Stomach (tissue), 9 donors: ENCODE results near the gene DCX. TPM values are rescaled to one million over a fixed set of nuclear protein-coding genes. Genes with fewer than 3 reads are reported as not detected.

Experiments
- DNase-seq, 2 donors: peaks; one replicate each; pipeline versions ENCODE4 v3.0.0 to v3.0.0-alpha.2; 2013 to 2019
- H3K27ac ChIP-seq, 5 donors: fragments of 200-600 bp in 4 of 5; sonication (generic) in 4 of 5; one replicate each; pipeline ENCODE4 v1.5.1; 2013 to 2019; ENCODE audit warnings: mild to moderate bottlenecking in 1 of 5, moderate library complexity in 1 of 5
- H3K27me3 ChIP-seq, 3 donors: fragments of 200-600 bp; sonication (generic); one replicate each; pipeline ENCODE4 v1.5.1; 2017 to 2019; ENCODE audit warnings: mixed run types in 1 of 3
- H3K36me3 ChIP-seq, 4 donors: fragments of 200-600 bp; sonication (generic); 1 replicate in 3 of 4; 2 replicates in 1 of 4; pipeline ENCODE4 v1.5.1; 2016 to 2019
- H3K4me1 ChIP-seq, 4 donors: fragments of 200-600 bp; sonication (generic); one replicate each; pipeline ENCODE4 v1.5.1; 2016 to 2019
- H3K4me3 ChIP-seq, 4 donors: fragments of 200-600 bp; sonication (generic) in 3 of 4; one replicate each; pipeline ENCODE4 v1.5.1; 2016 to 2019; ENCODE audit warnings: mild to moderate bottlenecking in 1 of 4
- H3K9me3 ChIP-seq, 4 donors: fragments of 200-600 bp; sonication (generic); one replicate each; pipeline ENCODE4 v1.5.1; 2016 to 2019
- EP300 ChIP-seq: sonication (generic); formaldehyde crosslinking; IDR thresholded peaks from one replicate; pipeline ENCODE4 v1.6.1; 2017; ENCODE audit warnings: antibody characterized with exemption
- POLR2A ChIP-seq, 4 donors: fragments of 450-650 bp; IDR thresholded peaks; one replicate each; pipeline ENCODE4 v1.6.1; 2016; ENCODE audit warnings: antibody characterized with exemption in 4 of 4, control low read depth in 2 of 4, mild to moderate bottlenecking in 1 of 4, moderate library complexity in 1 of 4
- POLR2AphosphoS5 ChIP-seq, 3 donors: sonication (generic); formaldehyde crosslinking; IDR thresholded peaks; one replicate each; pipeline ENCODE4 v1.6.1; 2016; ENCODE audit warnings: antibody characterized with exemption in 3 of 3
- WGBS, 5 donors: extraction: QIAGEN DNeasy Blood & Tissue Kit in 3 of 5; methylation state at CpG; one replicate each; pipeline versions ENCODE4 v1.1.5 to v1.1.7; 2013 to 2018; 5-methylcytosine and 5-hydroxymethylcytosine counted together
- intact Hi-C: fragments of 100-400 bp; cut with DNase I; formaldehyde crosslinking; loops from one replicate; pipeline ENCODE4 v1.15.1; 2023; ENCODE audit warnings: low total_unique reads
- polyA plus RNA-seq, 3 donors: library from polyadenylated mRNA; stranded (reverse); fragments of 200-250 nt; gene quantifications; one replicate each; pipeline ENCODE4 v1.2.3, GENCODE V29; 2013
- total RNA-seq, 5 donors: library from RNA; depleted of rRNA; stranded (reverse); fragments of >200 nt; gene quantifications; one replicate each; pipeline versions ENCODE4 v1.1.0 to v1.2.3, GENCODE V29; 2014 to 2016
- TF ChIP-seq, protein P1 (sequence below), 7 experiments: fragments of 450-650 bp in 4 of 7; fragments of 200-600 bp in 3 of 7; sonication (generic) in 3 of 7; IDR thresholded peaks; one replicate each; pipeline ENCODE4 v1.5.1; 2016 to 2019; ENCODE audit warnings: antibody characterized with exemption in 7 of 7, control low read depth in 2 of 7, mild to moderate bottlenecking in 1 of 7
- donor health status: healthy with polysubstance abuse.
- donor health status: Bipolar disorder and iron deficiency.
- donor health status: healthy.

DCX gene
- total and polyA plus RNA-seq, 8 donors, result under 0.01 to 4.0 (median 0.04) TPM; not detected in 4

GRCh38 chrX:111282991-111283390 lies 129.0 kb downstream of the DCX start:
- intact Hi-C loops, result no loop called here
- TF ChIP-seq POLR2A (IDR thresholded peaks at IDR 0.05), result no peak
- TF ChIP-seq POLR2AphosphoS5 (IDR thresholded peaks at IDR 0.05), result no peak
- TF ChIP-seq, protein P1, sequence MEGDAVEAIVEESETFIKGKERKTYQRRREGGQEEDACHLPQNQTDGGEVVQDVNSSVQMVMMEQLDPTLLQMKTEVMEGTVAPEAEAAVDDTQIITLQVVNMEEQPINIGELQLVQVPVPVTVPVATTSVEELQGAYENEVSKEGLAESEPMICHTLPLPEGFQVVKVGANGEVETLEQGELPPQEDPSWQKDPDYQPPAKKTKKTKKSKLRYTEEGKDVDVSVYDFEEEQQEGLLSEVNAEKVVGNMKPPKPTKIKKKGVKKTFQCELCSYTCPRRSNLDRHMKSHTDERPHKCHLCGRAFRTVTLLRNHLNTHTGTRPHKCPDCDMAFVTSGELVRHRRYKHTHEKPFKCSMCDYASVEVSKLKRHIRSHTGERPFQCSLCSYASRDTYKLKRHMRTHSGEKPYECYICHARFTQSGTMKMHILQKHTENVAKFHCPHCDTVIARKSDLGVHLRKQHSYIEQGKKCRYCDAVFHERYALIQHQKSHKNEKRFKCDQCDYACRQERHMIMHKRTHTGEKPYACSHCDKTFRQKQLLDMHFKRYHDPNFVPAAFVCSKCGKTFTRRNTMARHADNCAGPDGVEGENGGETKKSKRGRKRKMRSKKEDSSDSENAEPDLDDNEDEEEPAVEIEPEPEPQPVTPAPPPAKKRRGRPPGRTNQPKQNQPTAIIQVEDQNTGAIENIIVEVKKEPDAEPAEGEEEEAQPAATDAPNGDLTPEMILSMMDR (IDR thresholded peaks at IDR 0.05), result no peak
- H3K27ac ChIP-seq, result no peak overlapping the region
- peaks cover 0 to 4% (median 0%) of the 10 kb centered on the region in 3 donors for H3K27me3 ChIP-seq
- no peak overlapping the region for H3K4me3 ChIP-seq
- H3K9me3 ChIP-seq, result peaks cover 0 to 2% (median 0%) of the 10 kb centered on the region in 4 donors
- no peaks in the 10 kb centered on the region for H3K36me3 ChIP-seq
- WGBS, 5 donors, result 78 to 100% (median 88%) methylated on average over 1 of the region's 1 CpG
- no peak for DNase-seq
- H3K4me1 ChIP-seq, result no peaks in the 10 kb centered on the region

- WGBS, 5 donors, result 71 to 93% (median 88%) methylated on average over 6 of the region's 6 CpGs
- Histone ChIP-seq H3K9me3 (peaks cover 0 to 2% (median 0%) of the 10 kb centered on the region in 4 donors), H3K27me3 (peaks cover 0 to 4% (median 0%) of the 10 kb centered on the region in 3 donors), H3K4me3 (no peak overlapping the region), H3K27ac (no peak overlapping the region), H3K4me1 (no peaks in the 10 kb centered on the region), H3K36me3 (no peaks in the 10 kb centered on the region)
- intact Hi-C loops, result no loop called here
- no peak for TF ChIP-seq POLR2AphosphoS5 (IDR thresholded peaks at IDR 0.05)
- TF ChIP-seq, protein P1 (IDR thresholded peaks at IDR 0.05), result no peak
- TF ChIP-seq EP300, result no peak
- TF ChIP-seq POLR2A (IDR thresholded peaks at IDR 0.05), result no peak
- no peak for DNase-seq
Measured at GRCh38 chrX:111282139-111282538, 129.9 kb downstream of the DCX start.

DNA sequence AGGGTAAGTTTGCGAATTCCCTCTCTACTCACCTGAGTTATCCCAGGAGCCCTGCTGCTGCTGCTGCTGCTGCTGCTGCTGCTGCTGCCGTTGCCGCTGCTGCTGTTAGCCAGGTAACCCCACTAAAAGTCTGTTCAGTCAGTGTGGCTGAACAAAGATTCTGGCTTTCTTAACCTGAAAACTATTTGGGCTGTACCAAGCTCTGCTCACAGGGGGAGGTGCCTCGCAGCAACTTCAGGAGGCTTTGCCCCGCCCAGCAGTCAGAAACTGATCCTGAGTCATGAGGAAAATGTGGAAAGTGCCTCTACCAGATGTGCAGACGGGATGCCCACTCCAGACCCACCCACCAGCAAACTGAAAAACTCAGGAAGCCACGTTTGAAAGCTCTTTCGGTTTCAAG lies 141.7 kb downstream of the DCX start, which contains the start of gene CAPN6:
TSS of gene CAPN6 (minus strand) at position 145 of the 400 bp plus-strand sequence. CDS start 6,547 bp downstream, outside the sequence.
- Histone ChIP-seq H3K27me3 (peaks cover 0 to 21% (median 0%) of the 10 kb centered on the region in 3 donors), H3K27ac (no peak within 1 kb of the TSS), H3K4me3 (peak within 1 kb of the TSS in 2 of 4 donors; percentile 15 to 31), H3K4me1 (no peaks in the 10 kb centered on the region), H3K36me3 (no peaks in the 10 kb centered on the region), H3K9me3 (no peaks in the 10 kb centered on the region)
- DNase-seq, result peak; percentile 38 to 65
- TF ChIP-seq, protein P1 (IDR thresholded peaks at IDR 0.05), result no peak
- TF ChIP-seq POLR2AphosphoS5 (IDR thresholded peaks at IDR 0.05) (no peak), EP300 (no peak), POLR2A (IDR thresholded peaks at IDR 0.05) (no peak)
- WGBS, 5 donors, result 20 to 29% (median 23%) methylated on average over 5 to 8 of the region's 8 CpGs
- intact Hi-C loops, result no loop called here

- DNase-seq, result no peak
- H3K36me3 ChIP-seq, result no peaks in the 10 kb centered on the region
- no peaks in the 10 kb centered on the region for H3K4me1 ChIP-seq
- intact Hi-C loops, result no loop called here
- H3K4me3 ChIP-seq, result no peak overlapping the region
- TF ChIP-seq POLR2AphosphoS5 (IDR thresholded peaks at IDR 0.05) (no peak), EP300 (no peak), POLR2A (IDR thresholded peaks at IDR 0.05) (no peak)
- TF ChIP-seq, protein P1 (IDR thresholded peaks at IDR 0.05), result no peak
- H3K9me3 ChIP-seq, result no peaks in the 10 kb centered on the region
- WGBS, 5 donors, result 18 to 65% (median 24%) methylated on average over 2 of the region's 2 CpGs
- H3K27ac ChIP-seq, result no peak overlapping the region
- peaks cover 0 to 12% (median 0%) of the 10 kb centered on the region in 3 donors for H3K27me3 ChIP-seq
Measured at GRCh38 chrX:111268506-111268905, 143.5 kb downstream of the DCX start.
